AML-193 (cell line): ENCODE measurements around the gene ARHGAP23.
A peak's percentile ranks its signal among the peaks of the same experiment; 100 is the strongest.
"Not testable (repeated sequence)": the region's sequence is repeated elsewhere in the genome, so short reads cannot be mapped to it uniquely, and the experiment has no call there.

Experiments
- DNase-seq, 2 experiments: peaks; one replicate each; lab custom pipeline; 2025; lab: John Stamatoyannopoulos, UW

ARHGAP23 gene

GRCh38 chr17:38421171-38421841 lies 7.0 kb upstream of the ARHGAP23 start:
- no peak for DNase-seq

- DNase-seq, result no peak
These were observed 6.1 kb upstream of the ARHGAP23 start for GRCh38 chr17:38421871-38422827.

GRCh38 chr17:38424297-38424972 lies 3.8 kb upstream of the ARHGAP23 start:
- no peak for DNase-seq

GRCh38 chr17:38425031-38425430 lies 3.2 kb upstream of the ARHGAP23 start:
- peak in 1 of 2 experiments; percentile 14 for DNase-seq

- no peak for DNase-seq
These were observed 2.5 kb upstream of the ARHGAP23 start for GRCh38 chr17:38425744-38426143.

- no peak for DNase-seq
These were observed 1.8 kb upstream of the ARHGAP23 start for GRCh38 chr17:38426441-38426840.

- no peak for DNase-seq
These were observed 909 bp upstream of the ARHGAP23 start for GRCh38 chr17:38427160-38427949.

GRCh38 chr17:38428643-38429371 lies 543 bp downstream of the ARHGAP23 start:
- DNase-seq, result peak; percentile 21 to 42

- no peak for DNase-seq
These were observed 1.3 kb downstream of the ARHGAP23 start for GRCh38 chr17:38429476-38430100.

GRCh38 chr17:38430316-38430715 lies 2.1 kb downstream of the ARHGAP23 start:
- peak; percentile 31 to 53 for DNase-seq

- DNase-seq, result no peak
These were observed 2.6 kb downstream of the ARHGAP23 start for GRCh38 chr17:38430822-38431221.

- DNase-seq, result no peak
These were observed 3.3 kb downstream of the ARHGAP23 start for GRCh38 chr17:38431346-38432145.

- DNase-seq, result no peak
These were observed 6.0 kb downstream of the ARHGAP23 start for GRCh38 chr17:38434178-38434665.

- no peak for DNase-seq
These were observed 7.5 kb downstream of the ARHGAP23 start for GRCh38 chr17:38435795-38436194.

GRCh38 chr17:38436386-38436785 lies 8.1 kb downstream of the ARHGAP23 start:
- DNase-seq, result no peak

GRCh38 chr17:38437313-38437712 lies 9.0 kb downstream of the ARHGAP23 start:
- DNase-seq, result not testable (repeated sequence)

- DNase-seq, result no peak
These were observed 11.2 kb downstream of the ARHGAP23 start for GRCh38 chr17:38439436-38439835.

- DNase-seq, result no peak
These were observed 12.5 kb downstream of the ARHGAP23 start for GRCh38 chr17:38440614-38441397.
